Ovary (tissue), 9 donors: ENCODE measurements around the gene PSMD12. TPM values are rescaled to one million over a fixed set of nuclear protein-coding genes. Genes with fewer than 3 reads are reported as not detected.

Experiments
- DNase-seq, 5 donors: peaks; one replicate each; pipeline ENCODE4 v3.0.0-alpha.2; 2019 to 2020
- H3K27ac ChIP-seq, 2 donors: fragments of 200-600 bp; one replicate each; pipeline versions ENCODE4 v1.5.1 to v1.8.0; 2019 to 2022
- H3K27me3 ChIP-seq: fragments of 200-600 bp; one replicate; pipeline ENCODE4 v1.8.0; 2022
- H3K36me3 ChIP-seq: fragments of 200-600 bp; sonication (generic); one replicate; pipeline ENCODE4 v1.5.1; 2019
- H3K4me1 ChIP-seq: one replicate; pipeline ENCODE4 v1.8.1; 2013; ENCODE audit warnings: mild to moderate bottlenecking, moderate library complexity; ENCODE audit not compliant: insufficient read depth
- H3K4me3 ChIP-seq: fragments of 200-600 bp; sonication (generic); one replicate; pipeline ENCODE4 v1.5.1; 2017
- H3K9me3 ChIP-seq, 2 donors: fragments of 200-600 bp in 1 of 2; sonication (generic) in 1 of 2; one replicate each; pipeline versions ENCODE4 v1.5.1 to v1.8.1; 2013 to 2019; ENCODE audit warnings: mild to moderate bottlenecking in 1 of 2, moderate library complexity in 1 of 2
- EP300 ChIP-seq: sonication (generic); formaldehyde crosslinking; IDR thresholded peaks from one replicate; pipeline ENCODE4 v1.6.1; 2017; ENCODE audit warnings: antibody characterized with exemption
- POLR2A ChIP-seq: fragments of 450-650 bp; IDR thresholded peaks from one replicate; pipeline ENCODE4 v1.6.1; 2017; ENCODE audit warnings: antibody characterized with exemption, mild to moderate bottlenecking, moderate library complexity
- WGBS, 3 donors: extraction: QIAGEN DNeasy Blood & Tissue Kit in 1 of 3; methylation state at CpG; one replicate each; pipeline versions ENCODE4 v1.1.5 to v1.1.7; 2013 to 2017; 5-methylcytosine and 5-hydroxymethylcytosine counted together
- intact Hi-C, 4 donors: fragments of 100-400 bp; cut with DNase I; formaldehyde crosslinking; loops; one replicate each; pipeline versions ENCODE4 v1.11.0 to v1.15.1; 2022 to 2023
- polyA plus RNA-seq, 2 donors: library from polyadenylated mRNA; stranded (reverse); fragments of 200-250 nt in 1 of 2; fragments of 350-450 nt in 1 of 2; fragmentation: Illumina TruSeq in 1 of 2; extraction: RNeasy Lipid Tissue Mini Kit (QIAGEN cat#74804) in 1 of 2; gene quantifications; one replicate each; pipeline ENCODE4 v1.2.3, GENCODE V29; 2013 to 2014
- total RNA-seq, 7 donors: library from RNA; depleted of rRNA in 2 of 7; stranded (reverse); fragments of >200 nt in 2 of 7; fragmentation: NEBNext Ultra II Directional in 3 of 7; extraction: Animal tissue kit (Norgen Biotek cat#: 25700) in 3 of 7; gene quantifications; one replicate each; pipeline versions ENCODE4 v1.1.0 to v1.2.4, GENCODE V29; 2016 to 2023
- TF ChIP-seq, protein P1 (sequence below), 3 donors: fragments of 450-650 bp in 2 of 3; fragments of 200-600 bp in 1 of 3; IDR thresholded peaks; one replicate each; pipeline versions ENCODE4 v1.5.1 to v1.8.0; 2016 to 2022; ENCODE audit warnings: antibody characterized with exemption in 3 of 3, mild to moderate bottlenecking in 1 of 3
- donor health status: DM: no; HTN: no; CAD: no; lungs with moderate emphysema.
- donor health status: DM: no; HTN: no; CAD: no.
- donor health status: Bipolar disorder and iron deficiency.
- donor health status: DM: yes; HTN: yes; CAD: no.
- donor health status: DM: no; HTN: no; CAD: no.
- donor health status: DM: yes; HTN: yes; CAD: no.

PSMD12 gene
- total and polyA plus RNA-seq, 9 donors, result 12.4 to 41.7 (median 36.8) TPM

DNA sequence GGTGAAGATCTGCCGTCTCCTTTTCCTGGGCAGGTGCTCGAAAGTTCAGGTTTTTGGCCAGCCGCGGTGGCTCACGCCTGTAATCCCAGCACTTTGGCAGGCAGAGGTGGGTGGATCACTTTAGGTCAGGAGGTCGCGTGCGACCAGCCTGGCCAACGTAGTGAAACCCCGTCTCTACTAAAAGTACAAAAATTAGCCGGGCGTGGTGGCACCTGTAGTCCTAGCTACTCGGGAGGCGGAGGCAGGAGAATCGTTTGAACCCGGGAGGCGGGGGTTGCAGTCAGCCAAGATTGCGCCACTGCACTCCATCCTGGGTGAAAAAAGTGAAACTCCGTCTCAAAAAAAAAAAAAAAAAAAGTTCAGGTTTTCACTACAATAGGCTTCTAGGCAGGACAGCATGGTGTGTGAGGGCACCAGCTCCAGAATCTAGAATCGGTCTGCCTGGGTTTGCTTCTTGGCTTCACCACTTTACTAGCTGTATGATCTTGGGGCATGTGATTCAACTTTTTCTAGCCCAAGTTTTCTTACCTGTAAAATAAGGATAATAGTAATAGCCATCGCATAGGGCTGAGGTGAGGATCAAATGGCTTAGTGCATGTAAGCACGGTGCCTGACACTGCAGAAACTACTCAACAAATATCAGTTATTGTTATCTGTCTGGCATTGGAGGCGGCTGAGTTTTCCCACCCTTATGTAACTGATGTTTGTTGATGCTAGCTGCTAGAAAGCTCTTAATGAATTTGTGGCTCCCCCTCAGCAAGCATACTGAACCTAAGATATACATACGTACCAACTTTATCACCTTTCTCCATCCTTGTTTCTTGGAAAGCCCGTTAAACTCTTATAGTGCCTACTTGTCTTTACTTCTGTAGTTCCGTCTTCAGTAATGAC lies 1.3 kb downstream of the PSMD12 start:
- intact Hi-C loops, result no loop called here
- Histone ChIP-seq H3K27me3 (no peaks in the 10 kb centered on the region), H3K9me3 (no peaks in the 10 kb centered on the region), H3K27ac (no peak overlapping the region), H3K4me1 (peaks cover 11% of the 10 kb centered on the region), H3K36me3 (no peaks in the 10 kb centered on the region), H3K4me3 (peak overlapping the region; percentile 83)
- 51 to 62% (median 52%) methylated on average over 26 of the region's 26 CpGs for WGBS, 3 donors
- TF ChIP-seq EP300, result no peak
- TF ChIP-seq, protein P1, sequence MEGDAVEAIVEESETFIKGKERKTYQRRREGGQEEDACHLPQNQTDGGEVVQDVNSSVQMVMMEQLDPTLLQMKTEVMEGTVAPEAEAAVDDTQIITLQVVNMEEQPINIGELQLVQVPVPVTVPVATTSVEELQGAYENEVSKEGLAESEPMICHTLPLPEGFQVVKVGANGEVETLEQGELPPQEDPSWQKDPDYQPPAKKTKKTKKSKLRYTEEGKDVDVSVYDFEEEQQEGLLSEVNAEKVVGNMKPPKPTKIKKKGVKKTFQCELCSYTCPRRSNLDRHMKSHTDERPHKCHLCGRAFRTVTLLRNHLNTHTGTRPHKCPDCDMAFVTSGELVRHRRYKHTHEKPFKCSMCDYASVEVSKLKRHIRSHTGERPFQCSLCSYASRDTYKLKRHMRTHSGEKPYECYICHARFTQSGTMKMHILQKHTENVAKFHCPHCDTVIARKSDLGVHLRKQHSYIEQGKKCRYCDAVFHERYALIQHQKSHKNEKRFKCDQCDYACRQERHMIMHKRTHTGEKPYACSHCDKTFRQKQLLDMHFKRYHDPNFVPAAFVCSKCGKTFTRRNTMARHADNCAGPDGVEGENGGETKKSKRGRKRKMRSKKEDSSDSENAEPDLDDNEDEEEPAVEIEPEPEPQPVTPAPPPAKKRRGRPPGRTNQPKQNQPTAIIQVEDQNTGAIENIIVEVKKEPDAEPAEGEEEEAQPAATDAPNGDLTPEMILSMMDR (IDR thresholded peaks at IDR 0.05), result no peak
- no peak for TF ChIP-seq POLR2A
- DNase-seq, result no peak

DNA sequence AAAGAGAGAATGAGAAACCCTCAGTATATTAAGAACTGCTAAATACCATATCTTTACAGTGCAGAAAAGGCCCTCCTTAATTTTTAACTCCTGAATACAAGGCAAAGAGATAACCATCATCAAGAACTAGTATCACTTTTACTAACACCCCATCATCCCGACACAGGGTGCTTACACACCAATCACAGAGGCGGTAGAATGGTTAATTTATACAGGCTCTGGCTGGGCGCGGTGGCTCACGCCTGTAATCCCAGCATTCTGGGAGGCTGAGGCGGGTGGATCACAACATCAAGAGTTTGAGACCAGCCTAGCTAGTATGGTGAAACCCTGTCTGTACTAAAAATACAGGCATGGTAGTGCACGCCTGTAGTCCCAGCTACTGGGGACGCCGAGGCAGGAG lies 4.2 kb downstream of the PSMD12 start:
- DNase-seq, result no peak
- Histone ChIP-seq H3K4me1 (peaks cover 12% of the 10 kb centered on the region), H3K36me3 (no peaks in the 10 kb centered on the region), H3K27me3 (no peaks in the 10 kb centered on the region), H3K27ac (no peak overlapping the region), H3K4me3 (no peak overlapping the region), H3K9me3 (no peaks in the 10 kb centered on the region)
- WGBS, 3 donors, result 91 to 94% (median 93%) methylated on average over 9 of the region's 9 CpGs
- TF ChIP-seq POLR2A, result no peak
- TF ChIP-seq EP300, result no peak
- TF ChIP-seq, protein P1 (IDR thresholded peaks at IDR 0.05), result no peak
- intact Hi-C loops, result no loop called here

DNA sequence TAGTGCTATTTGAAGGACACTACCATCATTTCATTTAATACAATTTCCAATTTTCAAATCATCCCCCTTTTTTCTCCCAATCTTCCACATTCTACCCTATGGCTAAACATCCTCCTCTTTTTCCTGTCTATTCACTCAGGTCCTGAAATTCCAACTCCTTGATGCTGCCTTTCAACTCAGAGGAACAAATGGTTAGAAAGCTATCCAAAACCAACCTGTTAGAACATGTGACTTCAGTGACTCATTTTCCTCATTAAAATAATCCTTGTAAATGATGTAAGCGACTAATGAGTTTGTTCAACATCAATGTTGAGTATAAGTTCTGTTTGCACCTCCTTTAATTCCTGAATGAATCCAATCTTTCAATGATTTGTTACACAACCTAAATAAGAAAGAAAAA lies 5.5 kb downstream of the PSMD12 start:
- Histone ChIP-seq H3K27ac (no peak overlapping the region), H3K36me3 (no peaks in the 10 kb centered on the region), H3K4me1 (peaks cover 12% of the 10 kb centered on the region), H3K4me3 (no peak overlapping the region), H3K9me3 (no peaks in the 10 kb centered on the region), H3K27me3 (no peaks in the 10 kb centered on the region)
- WGBS, 3 donors, result 89 to 93% (median 92%) methylated on average over 1 of the region's 1 CpG
- intact Hi-C loops, result no loop called here
- no peak for DNase-seq
- TF ChIP-seq, protein P1 (IDR thresholded peaks at IDR 0.05), result no peak
- TF ChIP-seq POLR2A (no peak), EP300 (no peak)

DNA sequence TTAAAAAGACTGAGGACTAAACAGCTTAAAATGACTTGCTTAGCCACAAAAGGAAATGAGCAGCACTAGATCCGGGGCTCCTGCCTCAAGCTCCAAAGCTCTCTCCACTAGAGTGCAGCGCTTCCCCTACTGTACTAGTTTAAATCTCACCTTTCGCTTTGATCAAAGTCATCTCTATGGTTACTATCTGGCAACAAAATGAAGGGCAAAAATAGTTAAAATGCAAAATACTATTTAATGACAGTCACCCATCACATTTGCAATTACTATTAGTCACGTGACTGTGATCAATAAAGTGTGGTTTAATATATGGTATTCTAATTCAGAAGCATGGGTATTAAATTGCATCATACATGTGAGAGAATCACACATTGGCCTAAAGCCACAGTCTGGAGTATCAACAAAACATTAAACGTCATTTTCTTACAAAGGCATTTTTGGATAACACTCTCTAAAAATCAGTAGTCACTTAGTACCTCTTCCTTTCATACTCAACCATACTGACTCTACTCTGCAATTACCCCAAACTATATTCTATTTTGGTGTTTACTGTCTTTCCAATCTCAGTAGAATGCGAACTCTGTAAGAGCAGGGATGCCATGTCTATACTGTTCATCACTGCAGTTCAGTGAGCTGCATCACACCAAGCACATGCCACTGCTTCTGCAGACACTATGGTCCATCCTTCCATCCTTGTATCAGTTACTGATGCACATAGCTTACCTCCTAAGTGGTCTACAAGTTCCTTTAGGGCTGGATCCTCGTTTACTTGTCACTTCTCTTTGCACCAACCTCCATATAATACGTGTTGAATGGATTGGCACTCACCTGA lies 6.2 kb downstream of the PSMD12 start:
- Histone ChIP-seq H3K27ac (no peak overlapping the region), H3K4me3 (no peak overlapping the region), H3K9me3 (no peaks in the 10 kb centered on the region), H3K36me3 (no peaks in the 10 kb centered on the region), H3K4me1 (peaks cover 11% of the 10 kb centered on the region), H3K27me3 (no peaks in the 10 kb centered on the region)
- intact Hi-C loops, result no loop called here
- no peak for TF ChIP-seq EP300
- no peak for TF ChIP-seq POLR2A
- TF ChIP-seq, protein P1 (IDR thresholded peaks at IDR 0.05), result no peak
- 61 to 65% (median 61%) methylated on average over 8 of the region's 8 CpGs for WGBS, 3 donors
- DNase-seq, result no peak
